GM19324 (cell line): ENCODE data around the gene ABL2.

ENCODE experiments used
- ATAC-seq: cut with Tn5 transposase; IDR thresholded peaks from one replicate; pipeline ENCODE4 v1.9.1; 2021; ENCODE audit warnings: mild to moderate bottlenecking, moderate library complexity; ENCODE audit not compliant: unreplicated experiment, low FRiP score

The ABL2 gene

DNA sequence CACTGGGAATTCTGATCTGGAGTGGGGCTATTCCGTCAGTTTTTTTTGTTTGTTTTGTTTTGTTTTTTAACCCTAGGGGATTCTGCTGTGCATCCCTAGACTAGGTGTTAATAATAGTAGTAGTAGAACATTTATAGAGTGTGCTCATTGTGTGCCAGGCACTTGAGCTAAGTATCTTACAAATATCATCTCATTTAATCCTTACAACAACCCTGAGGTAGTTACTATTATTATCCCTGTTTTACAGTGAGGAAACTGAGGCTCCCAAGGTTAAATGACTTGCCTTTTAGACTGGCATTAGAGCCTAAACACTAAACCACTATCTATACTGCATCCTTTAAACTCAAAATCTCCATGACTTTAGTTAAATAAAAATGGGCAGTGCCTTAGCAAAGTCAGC is 125.5 kb downstream of the ABL2 start:
- no peak for ATAC-seq

DNA sequence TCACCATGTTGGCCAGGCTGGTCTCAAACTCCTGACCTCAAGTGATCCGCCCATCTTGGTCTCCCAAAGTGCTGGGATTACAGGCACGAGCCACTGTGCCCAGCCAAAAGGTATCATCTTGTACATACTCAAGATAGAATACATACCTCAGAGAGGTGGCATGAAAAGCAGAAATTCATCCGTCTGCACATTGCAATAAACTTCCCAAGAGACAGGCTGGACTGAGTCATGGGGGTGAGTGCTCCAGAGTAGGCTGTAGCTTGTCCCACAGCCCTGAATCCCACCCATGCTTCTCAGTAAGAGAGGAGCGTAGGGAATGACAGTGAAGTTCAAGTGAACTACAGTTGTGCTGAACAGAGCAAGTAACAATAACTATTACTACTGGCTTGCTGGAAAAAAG is 127.9 kb downstream of the ABL2 start:
- no peak for ATAC-seq

- ATAC-seq, result no peak
Observed at GRCh38 chr1:179099891-179100290, 129.6 kb downstream of the ABL2 start.

DNA sequence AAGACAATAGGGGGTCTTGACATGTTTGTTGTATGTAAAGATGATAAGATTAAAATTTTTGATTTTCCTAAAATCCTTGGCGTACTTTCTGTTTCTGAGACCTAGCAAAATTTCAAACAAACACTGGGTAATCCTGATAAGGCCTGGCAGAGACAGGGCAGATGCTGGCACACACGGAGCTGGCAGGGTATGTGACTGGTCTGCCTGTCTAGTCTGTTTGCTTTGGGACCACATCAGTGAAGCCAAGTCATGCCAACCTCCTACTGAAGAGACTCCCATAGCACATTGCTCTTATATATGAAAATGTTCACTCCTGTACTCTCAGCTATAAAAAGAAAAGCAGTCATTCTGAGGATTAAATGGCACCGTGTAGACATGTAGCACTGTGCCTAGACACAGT is 133.6 kb downstream of the ABL2 start:
- ATAC-seq, result no peak

DNA sequence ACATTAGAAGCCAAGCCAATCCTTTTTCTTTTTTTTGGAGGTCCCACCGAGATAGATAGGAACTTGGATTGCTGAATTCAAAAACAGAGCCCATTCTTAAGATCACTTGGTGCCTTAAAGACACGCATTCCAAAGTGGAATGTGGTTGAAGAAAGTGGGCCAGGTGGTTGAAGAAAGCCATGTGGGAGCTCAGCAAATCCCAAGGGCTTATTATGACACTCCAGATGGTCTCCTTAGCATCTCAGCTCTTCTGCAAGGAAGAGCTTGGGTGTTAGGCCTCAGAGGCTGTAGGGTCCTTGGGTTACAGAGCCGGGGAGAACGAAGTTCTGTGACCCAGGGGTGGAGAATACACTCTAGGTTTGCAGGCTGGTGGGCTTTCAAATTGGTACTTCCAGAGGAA is 134.1 kb downstream of the ABL2 start:
- no peak for ATAC-seq

DNA sequence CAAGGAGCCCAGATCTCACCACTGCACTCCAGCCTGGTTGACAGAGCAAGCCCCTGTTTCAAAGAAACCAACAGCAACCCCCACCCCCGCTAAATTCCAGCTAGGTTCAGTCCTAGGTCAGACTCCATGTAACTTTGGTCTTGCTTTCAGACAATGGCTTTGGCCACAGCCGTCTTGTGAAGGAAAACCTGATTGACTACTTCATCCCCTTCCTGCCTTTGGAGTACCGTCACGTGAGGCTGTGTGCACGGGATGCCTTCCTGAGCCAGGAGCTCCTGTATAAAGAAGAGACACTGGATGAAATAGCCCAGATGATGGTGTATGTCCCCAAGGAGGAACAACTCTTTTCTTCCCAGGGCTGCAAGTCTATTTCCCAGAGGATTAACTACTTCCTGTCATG is 134.7 kb downstream of the ABL2 start:
- ATAC-seq, result no peak

- no peak for ATAC-seq
Observed at GRCh38 chr1:179092896-179093461, 136.5 kb downstream of the ABL2 start.

- no peak for ATAC-seq
Observed at GRCh38 chr1:179091691-179092165, 137.7 kb downstream of the ABL2 start.

GRCh38 chr1:179090923-179091322 is 138.6 kb downstream of the ABL2 start:
- ATAC-seq, result no peak

- ATAC-seq, result no peak
Observed at GRCh38 chr1:179090522-179090921, 139.0 kb downstream of the ABL2 start.

GRCh38 chr1:179089827-179090482 is 139.5 kb downstream of the ABL2 start:
- ATAC-seq, result no peak

- ATAC-seq, result no peak
Observed at GRCh38 chr1:179087665-179088064, 141.8 kb downstream of the ABL2 start.

GRCh38 chr1:179083533-179083932 is 145.9 kb downstream of the ABL2 start:
- ATAC-seq, result no peak

GRCh38 chr1:179082999-179083335 is 146.5 kb downstream of the ABL2 start:
- no peak for ATAC-seq

- peak; percentile 31 for ATAC-seq
Observed at GRCh38 chr1:179082333-179082998, 147.0 kb downstream of the ABL2 start.

GRCh38 chr1:179081687-179082332 is 147.7 kb downstream of the ABL2 start, which contains the start of gene TOR3A:
TSS of gene TOR3A (plus strand) at chr1:179082070. CDS start at chr1:179082129, 59 bp downstream.
- ATAC-seq, result peak; percentile 92

DNA sequence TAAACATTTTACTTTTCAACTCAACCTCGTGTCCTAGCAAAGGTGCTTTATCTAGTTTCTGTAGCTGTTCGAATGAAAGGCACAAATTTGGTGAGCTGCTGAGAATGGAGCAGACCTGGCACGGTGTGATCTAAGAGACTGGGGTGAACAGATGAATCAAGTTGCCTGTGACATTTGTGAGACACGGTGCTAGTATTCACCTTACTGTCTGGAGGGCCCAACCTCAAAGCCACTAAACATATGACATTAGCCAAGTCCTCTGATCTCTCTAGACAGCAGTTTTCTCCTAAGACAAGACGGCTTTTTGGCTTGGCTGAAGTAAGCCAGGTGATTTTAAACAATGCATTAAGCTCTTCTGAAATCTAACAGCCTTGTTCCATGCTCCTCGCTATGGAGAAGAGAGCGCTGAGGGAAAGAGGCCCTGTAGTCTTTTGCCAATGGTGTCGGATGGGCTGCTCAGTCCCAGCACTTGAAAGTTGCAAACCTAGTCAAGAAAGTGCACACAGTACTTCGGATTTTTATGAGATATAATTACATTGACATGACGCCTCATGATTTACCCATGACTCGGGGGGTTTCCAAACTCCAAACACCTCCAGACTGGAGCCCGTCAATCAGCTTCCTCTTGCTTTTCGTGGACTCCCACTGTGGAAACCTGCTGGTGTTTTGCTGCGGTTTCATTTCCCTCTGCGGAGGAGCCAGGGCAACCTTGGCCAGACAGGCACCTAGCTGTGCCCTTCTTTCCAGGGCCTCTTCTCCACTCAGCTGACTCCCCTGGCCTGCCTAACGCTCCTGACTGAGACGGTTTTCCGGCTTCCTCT is 148.4 kb downstream of the ABL2 start:
- peak; percentile 30 for ATAC-seq

GRCh38 chr1:179079113-179079761 is 150.2 kb downstream of the ABL2 start:
- no peak for ATAC-seq

GRCh38 chr1:179077396-179077795 is 152.1 kb downstream of the ABL2 start:
- ATAC-seq, result no peak

- no peak for ATAC-seq
Observed at GRCh38 chr1:179066471-179066870, 163.0 kb downstream of the ABL2 start.
